WTC11 (cell line): Measurements from ENCODE around the gene TBCCD1.

Experiments used
- ESRRA ChIP-seq: sonication (generic); formaldehyde crosslinking; IDR thresholded peaks from 2 replicates; pipeline ENCODE4 v1.8.1; 2022; ENCODE audit warnings: mild to moderate bottlenecking, missing genetic modification reagents, borderline replicate concordance
- FOXK1 ChIP-seq: sonication (generic); formaldehyde crosslinking; IDR thresholded peaks from 2 replicates; pipeline ENCODE4 v1.8.0; 2022; ENCODE audit warnings: mild to moderate bottlenecking, moderate library complexity, missing genetic modification reagents
- FOXP1 ChIP-seq: sonication (generic); formaldehyde crosslinking; IDR thresholded peaks from 2 replicates; pipeline ENCODE4 v1.8.0; 2022; ENCODE audit warnings: missing genetic modification reagents, mild to moderate bottlenecking, moderate library complexity, borderline replicate concordance
- NFATC4 ChIP-seq: fragments of 250-450 bp; sonication (Bioruptor Pico); IDR thresholded peaks from 2 replicates; pipeline ENCODE4 v1.9.0; 2021; ENCODE audit warnings: mild to moderate bottlenecking
- NR2C2 ChIP-seq: sonication (generic); formaldehyde crosslinking; IDR thresholded peaks from 2 replicates; pipeline ENCODE4 v1.8.0; 2022; ENCODE audit warnings: mild to moderate bottlenecking, missing genetic modification reagents
- TEAD4 ChIP-seq: sonication (generic); formaldehyde crosslinking; IDR thresholded peaks from 2 replicates; pipeline ENCODE4 v1.8.0; 2022; ENCODE audit warnings: mild to moderate bottlenecking, missing genetic modification reagents
- ZNF423 ChIP-seq: fragments of 250-450 bp; sonication (Bioruptor Pico); IDR thresholded peaks from 2 replicates; pipeline ENCODE4 v2.1.2; 2022; ENCODE audit warnings: mild to moderate bottlenecking, moderate library complexity
- TF ChIP-seq, protein P1 (sequence below): fragments of 200-600 bp; IDR thresholded peaks from 2 replicates; pipeline ENCODE4 v1.8.0; 2022; ENCODE audit warnings: antibody characterized with exemption
- TF ChIP-seq, protein P2 (sequence below): sonication (generic); formaldehyde crosslinking; IDR thresholded peaks from 2 replicates; pipeline ENCODE4 v1.8.1; 2022; ENCODE audit warnings: low read depth, missing genetic modification reagents, borderline replicate concordance
- TF ChIP-seq, protein P3 (sequence below): sonication (generic); formaldehyde crosslinking; IDR thresholded peaks from 2 replicates; pipeline ENCODE4 v1.8.0; 2023; ENCODE audit warnings: missing genetic modification reagents
- TF ChIP-seq, protein P4 (sequence below): sonication (generic); formaldehyde crosslinking; IDR thresholded peaks from 2 replicates; pipeline ENCODE4 v1.8.0; 2022; ENCODE audit warnings: missing genetic modification reagents
- TF ChIP-seq, protein P5 (sequence below): sonication (generic); formaldehyde crosslinking; IDR thresholded peaks from 2 replicates; pipeline ENCODE4 v1.8.0; 2023; ENCODE audit warnings: missing genetic modification reagents, mild to moderate bottlenecking, borderline replicate concordance
- TF ChIP-seq, protein P6 (sequence below): sonication (generic); formaldehyde crosslinking; IDR thresholded peaks from 2 replicates; pipeline ENCODE4 v1.8.0; 2022; ENCODE audit warnings: mild to moderate bottlenecking, missing genetic modification reagents
- TF ChIP-seq, protein P7 (sequence below): sonication (generic); formaldehyde crosslinking; IDR thresholded peaks from 2 replicates; pipeline ENCODE4 v1.8.0; 2022; ENCODE audit warnings: mild to moderate bottlenecking, missing genetic modification reagents

DNA sequence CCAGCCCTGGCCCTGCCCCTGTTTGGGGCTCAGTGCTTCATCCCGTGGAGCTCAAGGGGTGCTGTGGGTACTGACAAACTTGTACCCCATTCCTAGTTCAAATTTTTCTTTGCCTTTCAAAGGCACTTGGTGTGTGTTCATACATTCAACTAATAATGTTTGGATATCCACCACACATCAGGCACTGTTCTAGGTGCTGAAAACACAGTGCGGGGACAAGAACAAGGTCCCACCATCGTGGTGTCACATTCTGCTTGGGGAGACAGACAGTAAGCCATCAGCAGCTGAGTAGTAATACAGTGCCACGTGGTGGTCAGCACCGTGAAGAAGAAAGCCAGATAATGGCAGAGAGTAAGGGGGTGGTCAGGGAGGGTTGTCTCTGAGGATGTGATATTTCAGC, 55.4 kb downstream of the TBCCD1 start:
- TF ChIP-seq, protein P1, sequence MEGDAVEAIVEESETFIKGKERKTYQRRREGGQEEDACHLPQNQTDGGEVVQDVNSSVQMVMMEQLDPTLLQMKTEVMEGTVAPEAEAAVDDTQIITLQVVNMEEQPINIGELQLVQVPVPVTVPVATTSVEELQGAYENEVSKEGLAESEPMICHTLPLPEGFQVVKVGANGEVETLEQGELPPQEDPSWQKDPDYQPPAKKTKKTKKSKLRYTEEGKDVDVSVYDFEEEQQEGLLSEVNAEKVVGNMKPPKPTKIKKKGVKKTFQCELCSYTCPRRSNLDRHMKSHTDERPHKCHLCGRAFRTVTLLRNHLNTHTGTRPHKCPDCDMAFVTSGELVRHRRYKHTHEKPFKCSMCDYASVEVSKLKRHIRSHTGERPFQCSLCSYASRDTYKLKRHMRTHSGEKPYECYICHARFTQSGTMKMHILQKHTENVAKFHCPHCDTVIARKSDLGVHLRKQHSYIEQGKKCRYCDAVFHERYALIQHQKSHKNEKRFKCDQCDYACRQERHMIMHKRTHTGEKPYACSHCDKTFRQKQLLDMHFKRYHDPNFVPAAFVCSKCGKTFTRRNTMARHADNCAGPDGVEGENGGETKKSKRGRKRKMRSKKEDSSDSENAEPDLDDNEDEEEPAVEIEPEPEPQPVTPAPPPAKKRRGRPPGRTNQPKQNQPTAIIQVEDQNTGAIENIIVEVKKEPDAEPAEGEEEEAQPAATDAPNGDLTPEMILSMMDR, result no peak
- TF ChIP-seq, protein P2, sequence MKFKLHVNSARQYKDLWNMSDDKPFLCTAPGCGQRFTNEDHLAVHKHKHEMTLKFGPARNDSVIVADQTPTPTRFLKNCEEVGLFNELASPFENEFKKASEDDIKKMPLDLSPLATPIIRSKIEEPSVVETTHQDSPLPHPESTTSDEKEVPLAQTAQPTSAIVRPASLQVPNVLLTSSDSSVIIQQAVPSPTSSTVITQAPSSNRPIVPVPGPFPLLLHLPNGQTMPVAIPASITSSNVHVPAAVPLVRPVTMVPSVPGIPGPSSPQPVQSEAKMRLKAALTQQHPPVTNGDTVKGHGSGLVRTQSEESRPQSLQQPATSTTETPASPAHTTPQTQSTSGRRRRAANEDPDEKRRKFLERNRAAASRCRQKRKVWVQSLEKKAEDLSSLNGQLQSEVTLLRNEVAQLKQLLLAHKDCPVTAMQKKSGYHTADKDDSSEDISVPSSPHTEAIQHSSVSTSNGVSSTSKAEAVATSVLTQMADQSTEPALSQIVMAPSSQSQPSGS (CRISPR knock-in tag), result no peak
- no peak for TF ChIP-seq ZNF423 (CRISPR knock-in tag)
- no peak for TF ChIP-seq FOXK1 (CRISPR knock-in tag)
- TF ChIP-seq, protein P3, sequence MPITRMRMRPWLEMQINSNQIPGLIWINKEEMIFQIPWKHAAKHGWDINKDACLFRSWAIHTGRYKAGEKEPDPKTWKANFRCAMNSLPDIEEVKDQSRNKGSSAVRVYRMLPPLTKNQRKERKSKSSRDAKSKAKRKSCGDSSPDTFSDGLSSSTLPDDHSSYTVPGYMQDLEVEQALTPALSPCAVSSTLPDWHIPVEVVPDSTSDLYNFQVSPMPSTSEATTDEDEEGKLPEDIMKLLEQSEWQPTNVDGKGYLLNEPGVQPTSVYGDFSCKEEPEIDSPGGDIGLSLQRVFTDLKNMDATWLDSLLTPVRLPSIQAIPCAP (CRISPR knock-in tag), result no peak
- TF ChIP-seq, protein P4, sequence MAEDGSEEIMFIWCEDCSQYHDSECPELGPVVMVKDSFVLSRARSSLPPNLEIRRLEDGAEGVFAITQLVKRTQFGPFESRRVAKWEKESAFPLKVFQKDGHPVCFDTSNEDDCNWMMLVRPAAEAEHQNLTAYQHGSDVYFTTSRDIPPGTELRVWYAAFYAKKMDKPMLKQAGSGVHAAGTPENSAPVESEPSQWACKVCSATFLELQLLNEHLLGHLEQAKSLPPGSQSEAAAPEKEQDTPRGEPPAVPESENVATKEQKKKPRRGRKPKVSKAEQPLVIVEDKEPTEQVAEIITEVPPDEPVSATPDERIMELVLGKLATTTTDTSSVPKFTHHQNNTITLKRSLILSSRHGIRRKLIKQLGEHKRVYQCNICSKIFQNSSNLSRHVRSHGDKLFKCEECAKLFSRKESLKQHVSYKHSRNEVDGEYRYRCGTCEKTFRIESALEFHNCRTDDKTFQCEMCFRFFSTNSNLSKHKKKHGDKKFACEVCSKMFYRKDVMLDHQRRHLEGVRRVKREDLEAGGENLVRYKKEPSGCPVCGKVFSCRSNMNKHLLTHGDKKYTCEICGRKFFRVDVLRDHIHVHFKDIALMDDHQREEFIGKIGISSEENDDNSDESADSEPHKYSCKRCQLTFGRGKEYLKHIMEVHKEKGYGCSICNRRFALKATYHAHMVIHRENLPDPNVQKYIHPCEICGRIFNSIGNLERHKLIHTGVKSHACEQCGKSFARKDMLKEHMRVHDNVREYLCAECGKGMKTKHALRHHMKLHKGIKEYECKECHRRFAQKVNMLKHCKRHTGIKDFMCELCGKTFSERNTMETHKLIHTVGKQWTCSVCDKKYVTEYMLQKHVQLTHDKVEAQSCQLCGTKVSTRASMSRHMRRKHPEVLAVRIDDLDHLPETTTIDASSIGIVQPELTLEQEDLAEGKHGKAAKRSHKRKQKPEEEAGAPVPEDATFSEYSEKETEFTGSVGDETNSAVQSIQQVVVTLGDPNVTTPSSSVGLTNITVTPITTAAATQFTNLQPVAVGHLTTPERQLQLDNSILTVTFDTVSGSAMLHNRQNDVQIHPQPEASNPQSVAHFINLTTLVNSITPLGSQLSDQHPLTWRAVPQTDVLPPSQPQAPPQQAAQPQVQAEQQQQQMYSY (CRISPR knock-in tag), result no peak
- TF ChIP-seq, protein P5, sequence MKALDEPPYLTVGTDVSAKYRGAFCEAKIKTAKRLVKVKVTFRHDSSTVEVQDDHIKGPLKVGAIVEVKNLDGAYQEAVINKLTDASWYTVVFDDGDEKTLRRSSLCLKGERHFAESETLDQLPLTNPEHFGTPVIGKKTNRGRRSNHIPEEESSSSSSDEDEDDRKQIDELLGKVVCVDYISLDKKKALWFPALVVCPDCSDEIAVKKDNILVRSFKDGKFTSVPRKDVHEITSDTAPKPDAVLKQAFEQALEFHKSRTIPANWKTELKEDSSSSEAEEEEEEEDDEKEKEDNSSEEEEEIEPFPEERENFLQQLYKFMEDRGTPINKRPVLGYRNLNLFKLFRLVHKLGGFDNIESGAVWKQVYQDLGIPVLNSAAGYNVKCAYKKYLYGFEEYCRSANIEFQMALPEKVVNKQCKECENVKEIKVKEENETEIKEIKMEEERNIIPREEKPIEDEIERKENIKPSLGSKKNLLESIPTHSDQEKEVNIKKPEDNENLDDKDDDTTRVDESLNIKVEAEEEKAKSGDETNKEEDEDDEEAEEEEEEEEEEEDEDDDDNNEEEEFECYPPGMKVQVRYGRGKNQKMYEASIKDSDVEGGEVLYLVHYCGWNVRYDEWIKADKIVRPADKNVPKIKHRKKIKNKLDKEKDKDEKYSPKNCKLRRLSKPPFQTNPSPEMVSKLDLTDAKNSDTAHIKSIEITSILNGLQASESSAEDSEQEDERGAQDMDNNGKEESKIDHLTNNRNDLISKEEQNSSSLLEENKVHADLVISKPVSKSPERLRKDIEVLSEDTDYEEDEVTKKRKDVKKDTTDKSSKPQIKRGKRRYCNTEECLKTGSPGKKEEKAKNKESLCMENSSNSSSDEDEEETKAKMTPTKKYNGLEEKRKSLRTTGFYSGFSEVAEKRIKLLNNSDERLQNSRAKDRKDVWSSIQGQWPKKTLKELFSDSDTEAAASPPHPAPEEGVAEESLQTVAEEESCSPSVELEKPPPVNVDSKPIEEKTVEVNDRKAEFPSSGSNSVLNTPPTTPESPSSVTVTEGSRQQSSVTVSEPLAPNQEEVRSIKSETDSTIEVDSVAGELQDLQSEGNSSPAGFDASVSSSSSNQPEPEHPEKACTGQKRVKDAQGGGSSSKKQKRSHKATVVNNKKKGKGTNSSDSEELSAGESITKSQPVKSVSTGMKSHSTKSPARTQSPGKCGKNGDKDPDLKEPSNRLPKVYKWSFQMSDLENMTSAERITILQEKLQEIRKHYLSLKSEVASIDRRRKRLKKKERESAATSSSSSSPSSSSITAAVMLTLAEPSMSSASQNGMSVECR (CRISPR knock-in tag), result no peak
- no peak for TF ChIP-seq ESRRA
- TF ChIP-seq NFATC4 (CRISPR knock-in tag), result no peak
- TF ChIP-seq, protein P6, sequence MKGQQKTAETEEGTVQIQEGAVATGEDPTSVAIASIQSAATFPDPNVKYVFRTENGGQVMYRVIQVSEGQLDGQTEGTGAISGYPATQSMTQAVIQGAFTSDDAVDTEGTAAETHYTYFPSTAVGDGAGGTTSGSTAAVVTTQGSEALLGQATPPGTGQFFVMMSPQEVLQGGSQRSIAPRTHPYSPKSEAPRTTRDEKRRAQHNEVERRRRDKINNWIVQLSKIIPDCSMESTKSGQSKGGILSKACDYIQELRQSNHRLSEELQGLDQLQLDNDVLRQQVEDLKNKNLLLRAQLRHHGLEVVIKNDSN, result no peak
- no peak for TF ChIP-seq TEAD4
- TF ChIP-seq FOXP1 (CRISPR knock-in tag), result no peak
- TF ChIP-seq NR2C2 (CRISPR knock-in tag), result no peak
- TF ChIP-seq, protein P7, sequence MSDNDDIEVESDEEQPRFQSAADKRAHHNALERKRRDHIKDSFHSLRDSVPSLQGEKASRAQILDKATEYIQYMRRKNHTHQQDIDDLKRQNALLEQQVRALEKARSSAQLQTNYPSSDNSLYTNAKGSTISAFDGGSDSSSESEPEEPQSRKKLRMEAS, result no peak
